Cardiac fibroblast (primary cell): ENCODE data around the gene ARHGEF6.

Source experiments
- DNase-seq, 2 donors: peaks; one replicate each; pipeline versions ENCODE4 v3.0.0 to v3.0.0-alpha.2; 2010; ENCODE audit warnings: low read depth in 2 of 2
- H3K4me3 ChIP-seq, 2 donors: replicated peaks in 1 of 2; 1 replicate in 1 of 2; 2 replicates in 1 of 2; pipeline ENCODE4 v1.5.1; 2011; ENCODE audit warnings: low read depth in 2 of 2, low read length in 2 of 2, mild to moderate bottlenecking in 2 of 2, moderate library complexity in 1 of 2
- CTCF ChIP-seq: IDR thresholded peaks from one replicate; pipeline ENCODE4 v1.5.1; 2011; ENCODE audit warnings: low read depth, mild to moderate bottlenecking, low read length, inconsistent platforms

The ARHGEF6 gene

GRCh38 chrX:136752346-136752745, 28.4 kb downstream of the ARHGEF6 start:
- H3K4me3 ChIP-seq, result no peak overlapping the region
- no peak for TF ChIP-seq CTCF
- DNase-seq, result no peak

- peak in 1 of 2 donors; percentile 27 for DNase-seq
- TF ChIP-seq CTCF, result no peak
- H3K4me3 ChIP-seq, result no peak overlapping the region
These were observed 30.4 kb downstream of the ARHGEF6 start for GRCh38 chrX:136750364-136750763.

- DNase-seq, result no peak
- H3K4me3 ChIP-seq, result no peak overlapping the region
- no peak for TF ChIP-seq CTCF
These were observed 33.4 kb downstream of the ARHGEF6 start for GRCh38 chrX:136747003-136747986.

GRCh38 chrX:136745215-136746173, 35.2 kb downstream of the ARHGEF6 start:
- H3K4me3 ChIP-seq, result no peak overlapping the region
- DNase-seq, result peak in 1 of 2 donors; percentile 9
- no peak for TF ChIP-seq CTCF

- DNase-seq, result no peak
- no peak for TF ChIP-seq CTCF
- no peak overlapping the region for H3K4me3 ChIP-seq
These were observed 37.9 kb downstream of the ARHGEF6 start for GRCh38 chrX:136742721-136743379.

GRCh38 chrX:136738049-136738729, 42.5 kb downstream of the ARHGEF6 start:
- TF ChIP-seq CTCF, result no peak

More at GRCh38 chrX:136738049-136738729, 42.5 kb downstream of the ARHGEF6 start:
- DNase-seq, result no peak
- H3K4me3 ChIP-seq, result no peak overlapping the region
